Esophagus (tissue), 2 donors: ENCODE data around the gene PGAP6. TPM values are rescaled to one million over a fixed set of nuclear protein-coding genes. Genes with fewer than 3 reads are reported as not detected.

Source experiments
- H3K27ac ChIP-seq, 2 donors: one replicate each; pipeline ENCODE4 v1.5.1; 2013; ENCODE audit warnings: low read depth in 2 of 2, mild to moderate bottlenecking in 2 of 2, inconsistent platforms in 1 of 2, low read length in 1 of 2, moderate library complexity in 1 of 2
- H3K27me3 ChIP-seq, 2 donors: one replicate each; pipeline ENCODE4 v1.6.1; 2013; ENCODE audit warnings: low read length in 2 of 2, control low read depth in 1 of 2, mild to moderate bottlenecking in 1 of 2; ENCODE audit not compliant: insufficient read depth in 2 of 2, control insufficient read depth in 1 of 2
- H3K36me3 ChIP-seq, 2 donors: one replicate each; pipeline ENCODE4 v1.6.1; 2013; ENCODE audit warnings: low read length in 1 of 2; ENCODE audit not compliant: control insufficient read depth in 2 of 2, insufficient read depth in 2 of 2
- H3K4me1 ChIP-seq, 2 donors: one replicate each; pipeline ENCODE4 v1.6.1; 2013; ENCODE audit warnings: low read length in 1 of 2; ENCODE audit not compliant: control insufficient read depth in 2 of 2, insufficient read depth in 2 of 2
- H3K4me3 ChIP-seq, 2 donors: one replicate each; pipeline ENCODE4 v1.5.1; 2013; ENCODE audit warnings: low read length in 2 of 2, mild to moderate bottlenecking in 2 of 2, low read depth in 1 of 2, moderate library complexity in 1 of 2
- H3K9me3 ChIP-seq, 2 donors: one replicate each; pipeline ENCODE4 v1.6.1; 2013; ENCODE audit warnings: mild to moderate bottlenecking in 2 of 2, low read depth in 1 of 2, low read length in 1 of 2, moderate library complexity in 1 of 2; ENCODE audit not compliant: control insufficient read depth in 2 of 2, insufficient read depth in 1 of 2
- WGBS, 2 donors: extraction: QIAGEN DNeasy Blood & Tissue Kit; methylation state at CpG; one replicate each; pipeline ENCODE4 v1.1.7; 2013; 5-methylcytosine and 5-hydroxymethylcytosine counted together
- polyA plus RNA-seq, 2 donors: library from polyadenylated mRNA; stranded (reverse); fragments of 200-250 nt; gene quantifications; one replicate each; pipeline ENCODE4 v1.2.3, GENCODE V29; 2013
- donor health status: healthy with polysubstance abuse.
- donor health status: Bipolar disorder and iron deficiency.

Gene PGAP6
- polyA plus RNA-seq, 2 donors = 30.3 to 44.3 TPM

GRCh38 chr16:404971-405486 lies 23.3 kb upstream of the PGAP6 start:
- Histone ChIP-seq H3K4me3 (no peak overlapping the region), H3K9me3 (no peaks in the 10 kb centered on the region), H3K27ac (no peak overlapping the region), H3K36me3 (peaks cover 0 to 3% of the 10 kb centered on the region in 2 donors), H3K27me3 (no peaks in the 10 kb centered on the region), H3K4me1 (peaks cover 0 to 7% of the 10 kb centered on the region in 2 donors)
- 93% methylated on average over 12 of the region's 12 CpGs for WGBS, 2 donors

DNA sequence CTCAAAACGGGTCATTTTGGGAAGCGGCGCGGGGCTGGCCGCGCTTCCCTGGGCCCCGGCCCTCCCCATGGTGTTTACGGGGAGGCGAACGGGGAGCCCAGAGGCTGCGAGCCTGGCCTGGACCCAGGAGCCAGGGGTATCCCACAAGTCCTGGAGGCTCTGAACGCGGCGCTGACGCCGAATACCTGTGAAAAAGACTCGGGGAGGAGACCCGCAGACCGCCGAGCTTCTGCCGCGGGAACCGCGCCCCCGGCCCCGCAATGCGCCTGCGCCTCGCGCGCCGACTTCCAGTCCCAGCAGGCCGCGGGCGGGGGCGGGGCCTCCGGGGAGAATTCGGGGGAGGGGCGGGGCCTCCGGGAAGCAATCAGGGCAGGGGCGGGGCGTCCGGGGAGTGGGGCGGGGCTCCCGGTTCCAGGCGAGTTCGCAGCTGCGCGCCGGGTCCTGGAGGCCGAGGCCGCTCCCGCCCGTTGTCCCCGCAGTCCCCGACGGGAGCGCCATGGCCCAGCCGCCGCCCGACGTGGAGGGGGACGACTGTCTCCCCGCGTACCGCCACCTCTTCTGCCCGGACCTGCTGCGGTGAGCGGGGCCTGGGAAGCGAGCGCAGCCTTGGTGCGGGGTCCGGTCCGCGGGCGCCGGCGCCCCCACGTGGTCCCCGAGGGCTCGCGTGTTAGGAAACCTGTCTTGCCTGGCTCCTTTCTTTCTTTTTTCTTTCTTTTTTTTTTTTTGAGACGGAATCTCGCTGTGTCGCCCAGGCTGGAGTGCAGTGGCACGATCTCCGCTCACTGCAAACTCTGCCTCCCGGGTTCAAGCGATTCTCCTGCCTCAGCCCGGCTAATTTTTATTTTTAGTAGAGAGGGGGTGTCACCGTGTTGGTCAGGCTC lies 19.9 kb upstream of the PGAP6 start, which contains the start of gene DECR2:
Gene DECR2, plus strand, starts transcription at position 418 of the 881 bp plus-strand sequence. Its CDS starts 79 bp downstream, at position 497.
- peaks cover 0 to 10% of the 10 kb centered on the region in 2 donors for H3K4me1 ChIP-seq
- H3K9me3 ChIP-seq = no peaks in the 10 kb centered on the region
- H3K4me3 ChIP-seq = peak within 1 kb of the TSS; percentile 78 to 85
- H3K27ac ChIP-seq = peak within 1 kb of the TSS; percentile 92 to 97
- peaks cover 0 to 2% of the 10 kb centered on the region in 2 donors for H3K36me3 ChIP-seq
- no peaks in the 10 kb centered on the region for H3K27me3 ChIP-seq
- WGBS, 2 donors = 0 to 1% methylated on average over 74 to 91 of the region's 91 CpGs

- no peaks in the 10 kb centered on the region for H3K9me3 ChIP-seq
- 53 to 71% methylated on average over 10 of the region's 10 CpGs for WGBS, 2 donors
- H3K27ac ChIP-seq = peak overlapping the region; percentile 38 to 89
- no peaks in the 10 kb centered on the region for H3K27me3 ChIP-seq
- H3K36me3 ChIP-seq = no peaks in the 10 kb centered on the region
- H3K4me1 ChIP-seq = peaks cover 0 to 10% of the 10 kb centered on the region in 2 donors
- peak overlapping the region; percentile 78 to 85 for H3K4me3 ChIP-seq
Measured at GRCh38 chr16:400061-400591, 18.3 kb upstream of the PGAP6 start.

- H3K36me3 ChIP-seq = no peaks in the 10 kb centered on the region
- WGBS, 2 donors = 76 to 80% methylated on average over 22 of the region's 22 CpGs
- H3K9me3 ChIP-seq = no peaks in the 10 kb centered on the region
- H3K4me1 ChIP-seq = peaks cover 0 to 10% of the 10 kb centered on the region in 2 donors
- H3K4me3 ChIP-seq = no peak overlapping the region
- no peaks in the 10 kb centered on the region for H3K27me3 ChIP-seq
- H3K27ac ChIP-seq = no peak overlapping the region
Measured at GRCh38 chr16:399340-400019, 17.7 kb upstream of the PGAP6 start.

GRCh38 chr16:398561-399339 lies 17.0 kb upstream of the PGAP6 start:
- H3K4me1 ChIP-seq = peaks cover 0 to 10% of the 10 kb centered on the region in 2 donors
- no peaks in the 10 kb centered on the region for H3K9me3 ChIP-seq
- H3K27me3 ChIP-seq = no peaks in the 10 kb centered on the region
- H3K27ac ChIP-seq = peak overlapping the region in 1 of 2 donors; percentile 40
- no peak overlapping the region for H3K4me3 ChIP-seq
- 80 to 81% methylated on average over 22 to 24 of the region's 24 CpGs for WGBS, 2 donors
- no peaks in the 10 kb centered on the region for H3K36me3 ChIP-seq

GRCh38 chr16:397736-398332 lies 16.1 kb upstream of the PGAP6 start:
- no peaks in the 10 kb centered on the region for H3K9me3 ChIP-seq
- WGBS, 2 donors = 26 to 40% methylated on average over 21 to 29 of the region's 29 CpGs
- H3K4me1 ChIP-seq = peaks cover 0 to 10% of the 10 kb centered on the region in 2 donors
- no peaks in the 10 kb centered on the region for H3K36me3 ChIP-seq
- H3K4me3 ChIP-seq = no peak overlapping the region
- H3K27me3 ChIP-seq = no peaks in the 10 kb centered on the region
- peak overlapping the region in 1 of 2 donors; percentile 40 for H3K27ac ChIP-seq

DNA sequence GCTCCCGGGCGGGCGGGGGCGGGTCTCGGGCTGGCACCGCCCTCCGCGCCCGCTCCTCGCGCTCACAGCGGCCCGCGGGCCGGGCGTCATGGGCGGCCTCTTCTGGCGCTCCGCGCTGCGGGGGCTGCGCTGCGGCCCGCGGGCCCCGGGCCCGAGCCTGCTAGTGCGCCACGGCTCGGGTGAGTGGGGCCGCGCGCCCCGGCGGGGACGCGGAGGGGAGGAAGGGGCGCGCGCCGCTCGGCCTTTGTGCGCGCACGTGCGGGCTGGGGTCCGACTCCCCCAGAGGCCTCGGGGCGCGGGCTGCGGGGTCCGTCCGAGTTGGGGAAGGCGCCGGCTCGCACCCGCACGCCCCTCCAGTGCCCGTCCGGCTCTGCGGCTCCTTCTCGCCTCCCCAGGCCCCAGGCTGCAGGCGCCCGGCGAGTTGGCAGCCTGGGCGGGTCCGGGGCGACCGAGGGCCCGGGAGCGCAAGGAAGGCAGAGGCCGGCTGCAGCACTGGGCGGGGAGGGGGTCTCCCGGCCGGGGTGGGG lies 15.4 kb upstream of the PGAP6 start, which contains the start of gene NME4:
Gene NME4, plus strand, starts transcription at position 65 of the 527 bp plus-strand sequence. Its CDS starts 24 bp downstream, at position 89.
- H3K27me3 ChIP-seq = no peaks in the 10 kb centered on the region
- no peaks in the 10 kb centered on the region for H3K9me3 ChIP-seq
- H3K27ac ChIP-seq = peak within 1 kb of the TSS; percentile 61 to 80
- peaks cover 0 to 10% of the 10 kb centered on the region in 2 donors for H3K4me1 ChIP-seq
- no peaks in the 10 kb centered on the region for H3K36me3 ChIP-seq
- WGBS, 2 donors = 0 to 1% methylated on average over 56 to 72 of the region's 75 CpGs
- peak within 1 kb of the TSS; percentile 62 to 70 for H3K4me3 ChIP-seq

DNA sequence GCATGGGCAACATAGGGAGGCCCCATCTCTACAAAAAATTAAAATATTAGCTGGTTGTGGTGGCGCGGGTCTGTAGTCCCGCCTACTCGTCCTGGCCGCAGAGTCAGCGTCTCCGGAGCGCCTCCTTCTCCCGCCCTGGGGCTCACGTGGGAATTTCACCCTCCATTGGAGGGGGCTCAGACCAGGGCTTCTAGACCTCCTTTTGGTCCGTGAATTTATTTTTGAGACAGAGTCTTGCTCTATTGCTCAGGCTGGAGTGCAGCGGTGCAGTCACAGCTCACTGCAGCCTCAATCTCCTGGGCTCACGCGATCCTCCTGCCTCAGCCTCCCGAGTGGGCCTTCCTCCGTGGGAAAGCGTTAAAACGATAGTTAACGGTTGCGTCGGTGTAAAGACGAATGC lies 14.8 kb upstream of the PGAP6 start:
- Histone ChIP-seq H3K27ac (peak overlapping the region; percentile 59 to 61), H3K36me3 (no peaks in the 10 kb centered on the region), H3K9me3 (peaks cover 0 to 4% of the 10 kb centered on the region in 2 donors), H3K4me1 (peaks cover 0 to 10% of the 10 kb centered on the region in 2 donors), H3K4me3 (peak overlapping the region; percentile 12 to 62), H3K27me3 (no peaks in the 10 kb centered on the region)
- WGBS, 2 donors = 6% methylated on average over 22 of the region's 22 CpGs
